IMR-90 (cell line): ENCODE measurements around the gene AKR1A1. TPM values are rescaled to one million over a fixed set of nuclear protein-coding genes. Genes with fewer than 3 reads are reported as not detected.
"Not testable (repeated sequence)": the region's sequence is repeated elsewhere in the genome, so short reads cannot be mapped to it uniquely, and the experiment has no call there.

Experiments used
- ATAC-seq: fragments of 200-7000 bp; cut with Tn5 transposase; 2 replicates; pipeline ENCODE4 v1.9.1; 2020; ENCODE audit warnings: low read depth, mild to moderate bottlenecking, moderate library complexity
- BruUV-seq: library from RNA; stranded (reverse); fragments of 400-500 nt; replicated peaks from 2 replicates; lab custom pipeline; 2021; lab: Mats Ljungman, UMichigan
- CTCF ChIA-PET: fragments of 300-600 bp; formaldehyde crosslinking; extraction: SDS; loops from one replicate; lab custom pipeline; 2021; ENCODE audit warnings: antibody characterized with exemption; lab: Yijun Ruan, JAX
- POLR2A ChIA-PET: fragments of 300-600 bp; sonication (Branson Sonifier 250); formaldehyde crosslinking; loops from one replicate; lab custom pipeline; 2022; ENCODE audit warnings: antibody characterized with exemption; ENCODE audit not compliant: unreplicated experiment; lab: Charles Lee
- DNase-seq: peaks from one replicate; pipeline ENCODE4 v3.0.0; 2013
- H2AFZ ChIP-seq: replicated peaks from 2 replicates; pipeline ENCODE3; 2013; ENCODE audit warnings: low read length, mild to moderate bottlenecking; ENCODE audit not compliant: poor library complexity
- H2AK5ac ChIP-seq: 2 replicates; pipeline ENCODE4 v1.6.1; 2013; ENCODE audit warnings: low read depth, low read length, inconsistent platforms
- H2AK9ac ChIP-seq: replicated peaks from 2 replicates; pipeline ENCODE3; 2013; ENCODE audit warnings: mild to moderate bottlenecking, low read depth, low read length, moderate library complexity; ENCODE audit not compliant: poor library complexity
- H2BK120ac ChIP-seq: 2 replicates; pipeline ENCODE4 v1.6.1; 2013; ENCODE audit warnings: low read depth, low read length, inconsistent platforms
- H2BK15ac ChIP-seq: 3 replicates; pipeline ENCODE4 v1.6.1; 2013; ENCODE audit warnings: low read depth, low read length, inconsistent platforms
- H2BK20ac ChIP-seq: 2 replicates; pipeline ENCODE4 v1.6.1; 2013; ENCODE audit warnings: low read depth, mild to moderate bottlenecking, inconsistent platforms, low read length, moderate library complexity
- H2BK5ac ChIP-seq: 2 replicates; pipeline ENCODE4 v1.6.1; 2013; ENCODE audit warnings: mild to moderate bottlenecking, low read depth, low read length, inconsistent platforms; ENCODE audit not compliant: poor library complexity, severe bottlenecking
- H3K14ac ChIP-seq: replicated peaks from 2 replicates; pipeline ENCODE4 v1.6.1; 2013; ENCODE audit warnings: low read depth, low read length, inconsistent platforms
- H3K18ac ChIP-seq: 2 replicates; pipeline ENCODE4 v1.6.1; 2013; ENCODE audit warnings: low read depth, low read length, control low read depth
- H3K23ac ChIP-seq: 2 replicates; pipeline ENCODE4 v1.6.1; 2013; ENCODE audit warnings: low read depth, low read length, inconsistent platforms
- H3K27ac ChIP-seq: 2 replicates; pipeline ENCODE4 v1.5.1; 2013; ENCODE audit warnings: mild to moderate bottlenecking, control low read depth, low read length; ENCODE audit not compliant: insufficient read depth
- H3K27me3 ChIP-seq: 2 replicates; pipeline ENCODE4 v1.6.1; 2013; ENCODE audit warnings: low read length; ENCODE audit not compliant: control insufficient read depth, insufficient read depth
- H3K36me3 ChIP-seq: 2 replicates; pipeline ENCODE4 v1.6.1; 2013; ENCODE audit warnings: low read length, mixed read lengths; ENCODE audit not compliant: control insufficient read depth, insufficient read depth
- H3K4ac ChIP-seq: 2 replicates; pipeline ENCODE4 v1.6.1; 2013; ENCODE audit warnings: low read depth, low read length, inconsistent platforms
- H3K4me1 ChIP-seq: 2 replicates; pipeline ENCODE4 v1.6.1; 2013; ENCODE audit warnings: low read length, mixed read lengths; ENCODE audit not compliant: control insufficient read depth, insufficient read depth
- H3K4me2 ChIP-seq: 2 replicates; pipeline ENCODE4 v1.6.1; 2013; ENCODE audit warnings: low read depth, mild to moderate bottlenecking, control low read depth, low read length, moderate library complexity
- H3K4me3 ChIP-seq: 2 replicates; pipeline ENCODE4 v1.5.1; 2013; ENCODE audit warnings: low read depth, mild to moderate bottlenecking, control low read depth, low read length, moderate library complexity; ENCODE audit not compliant: insufficient read depth
- H3K56ac ChIP-seq: 2 replicates; pipeline ENCODE4 v1.6.1; 2013; ENCODE audit warnings: low read length, inconsistent platforms; ENCODE audit not compliant: insufficient read depth; ENCODE audit errors: extremely low read depth
- H3K79me1 ChIP-seq, 2 experiments: 2 replicates each; pipeline ENCODE4 v1.6.1; 2013; ENCODE audit warnings: low read length in 2 of 2, inconsistent platforms in 1 of 2, low read depth in 1 of 2
- H3K9ac ChIP-seq: 2 replicates; pipeline ENCODE4 v1.6.1; 2013; ENCODE audit warnings: low read depth, low read length, control low read depth
- H3K9me1 ChIP-seq: 2 replicates; pipeline ENCODE4 v1.6.1; 2013; ENCODE audit warnings: low read length, inconsistent platforms; ENCODE audit not compliant: insufficient read depth
- H3K9me3 ChIP-seq: 2 replicates; pipeline ENCODE4 v1.6.1; 2013; ENCODE audit warnings: low read length; ENCODE audit not compliant: control insufficient read depth, insufficient read depth
- H4K20me1 ChIP-seq: 2 replicates; pipeline ENCODE4 v1.6.1; 2013; ENCODE audit warnings: low read length, inconsistent platforms; ENCODE audit not compliant: insufficient read depth
- H4K5ac ChIP-seq: 2 replicates; pipeline ENCODE4 v1.6.1; 2013; ENCODE audit warnings: mild to moderate bottlenecking, low read depth, low read length, control low read depth
- H4K8ac ChIP-seq, 2 experiments: 2 replicates each; pipeline ENCODE4 v1.6.1; 2013; ENCODE audit warnings: low read depth in 2 of 2, low read length in 2 of 2, control low read depth in 1 of 2, inconsistent platforms in 1 of 2
- H4K91ac ChIP-seq: 2 replicates; pipeline ENCODE4 v1.6.1; 2013; ENCODE audit warnings: low read depth, low read length, inconsistent platforms; ENCODE audit not compliant: insufficient read depth
- WGBS, 2 experiments: methylation state at CpG; one replicate each; pipeline versions ENCODE4 v1.1.5 to v1.1.7; 2013; ENCODE audit warnings: missing lambda C conversion rate in 2 of 2; ENCODE audit not compliant: insufficient read length in 1 of 2; ENCODE audit errors: extremely low coverage in 2 of 2; 5-methylcytosine and 5-hydroxymethylcytosine counted together
- dilution Hi-C: fragments of 300-500 bp; cut with HindIII; formaldehyde crosslinking; loops from one replicate; pipeline ENCODE4 v1.14.3; 2018; ENCODE audit warnings: low sequenced_read_pairs; ENCODE audit not compliant: unreplicated experiment
- in situ Hi-C: fragments of 300-500 bp; cut with MboI; formaldehyde crosslinking; loops from 3 replicates; pipeline ENCODE4 v1.14.3; 2019; ENCODE audit warnings: low sequenced_read_pairs, inconsistent platforms, mixed read lengths
- intact Hi-C: fragments of 100-400 bp; cut with micrococcal nuclease; formaldehyde crosslinking; loops from 2 replicates; pipeline ENCODE4 v1.10.0; 2022
- polyA plus RNA-seq, 3 experiments: library from polyadenylated mRNA; depleted of rRNA; stranded (reverse); fragments of >200 nt; gene quantifications; 2 replicates each; pipeline ENCODE4 v1.2.3, GENCODE V29; 2012; ENCODE audit warnings: low replicate concordance in 1 of 3
- total RNA-seq: library from RNA; depleted of rRNA; stranded (reverse); fragments of >200 nt; gene quantifications from 2 replicates; pipeline ENCODE4 v1.2.3, GENCODE V29; 2012

AKR1A1 gene
- total and polyA plus RNA-seq, 2 of the 4 experiments (the other 2 are of a cell fraction): 141 to 151 TPM

DNA sequence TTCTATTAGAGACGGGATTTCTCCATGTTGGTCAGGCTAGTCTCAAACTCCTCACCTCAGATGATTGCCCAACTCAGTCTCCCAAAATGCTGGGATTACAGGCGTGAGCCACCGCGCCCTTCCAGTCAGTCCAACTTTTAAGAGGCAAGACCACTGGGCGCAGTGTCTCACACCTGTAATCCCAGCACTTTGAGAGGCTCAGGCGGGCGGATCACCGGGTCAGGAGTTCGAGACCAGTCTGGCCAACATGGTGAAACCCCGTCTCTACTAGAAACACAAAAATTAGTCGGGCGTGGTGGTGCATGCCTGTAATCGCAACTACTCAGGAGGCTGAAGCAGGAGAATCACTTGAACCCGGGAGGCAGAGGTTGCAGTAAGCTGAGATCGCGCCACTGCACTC lies 30.9 kb upstream of the AKR1A1 start:
- Histone ChIP-seq H4K20me1 (peaks cover 56% of the 10 kb centered on the region), H3K4me3 (0 out of 2 replicates have a peak overlapping the region, but pooled peaks have one; percentile 8), H3K4me2 (peak overlapping the region; percentile 91), H3K79me1 (peaks cover 11 to 43% of the 10 kb centered on the region in 2 experiments), H3K36me3 (peaks cover 25% of the 10 kb centered on the region), H3K4me1 (peaks cover 15% of the 10 kb centered on the region)
- H2BK15ac ChIP-seq, BruUV-seq, H3K23ac ChIP-seq, H3K56ac ChIP-seq, H2BK20ac ChIP-seq, CTCF ChIA-PET, H4K91ac ChIP-seq, H3K4ac ChIP-seq, H2BK5ac ChIP-seq, H4K5ac ChIP-seq, H2BK120ac ChIP-seq, H3K18ac ChIP-seq, dilution Hi-C loops, H3K9me1 ChIP-seq, H3K27me3 ChIP-seq, H4K8ac ChIP-seq, H3K9ac ChIP-seq, H2AFZ ChIP-seq, H3K27ac ChIP-seq, H2AK5ac ChIP-seq, H3K9me3 ChIP-seq, ATAC-seq, H3K14ac ChIP-seq, H2AK9ac ChIP-seq, DNase-seq: not testable (repeated sequence)
- 97% methylated on average over 4 of the region's 16 CpGs; no CpG with 5 or more reads in 1 of the 2 experiments for WGBS, 2 experiments
- intact Hi-C loops: loop anchor here (5.0 kb wide), 1 partner anchor 363 kb away; no protein-coding TSS in a partner anchor
- in situ Hi-C loops: loop anchor here (5.0 kb wide), 1 partner anchor 48 kb away; no protein-coding TSS in a partner anchor
- POLR2A ChIA-PET: interaction anchor here (0.6 kb wide), 2 partner anchors 59 to 609 kb away, joined by 3 to 5 read pairs; no protein-coding TSS in a partner anchor
